NCI-H345 (cell line): ENCODE measurements around the gene SP140L.
"Not testable (repeated sequence)": the region's sequence is repeated elsewhere in the genome, so short reads cannot be mapped to it uniquely, and the experiment has no call there.

Experiments
- DNase-seq: peaks from one replicate; lab custom pipeline; 2025; lab: John Stamatoyannopoulos, UW

Gene SP140L

GRCh38 chr2:230323385-230324106, 3.4 kb upstream of the SP140L start:
- DNase-seq = no peak

- DNase-seq = no peak
These were observed 2.5 kb upstream of the SP140L start for GRCh38 chr2:230324503-230324902.

- DNase-seq = no peak
These were observed 1.4 kb upstream of the SP140L start for GRCh38 chr2:230325316-230326243.

- DNase-seq = no peak
These were observed 593 bp downstream of the SP140L start for GRCh38 chr2:230327418-230328154.

- DNase-seq = no peak
These were observed 1.1 kb downstream of the SP140L start for GRCh38 chr2:230328155-230328458.

- no peak for DNase-seq
These were observed 3.1 kb downstream of the SP140L start for GRCh38 chr2:230329946-230330605.

- no peak for DNase-seq
These were observed 3.7 kb downstream of the SP140L start for GRCh38 chr2:230330725-230331124.

GRCh38 chr2:230335461-230335863, 8.5 kb downstream of the SP140L start:
- DNase-seq = no peak

GRCh38 chr2:230335864-230336506, 9.0 kb downstream of the SP140L start:
- DNase-seq = no peak

GRCh38 chr2:230341936-230342528, 15.0 kb downstream of the SP140L start:
- not testable (repeated sequence) for DNase-seq

- DNase-seq = not testable (repeated sequence)
These were observed 16.1 kb downstream of the SP140L start for GRCh38 chr2:230343041-230343624.

- no peak for DNase-seq
These were observed 16.8 kb downstream of the SP140L start for GRCh38 chr2:230343747-230344146.

- no peak for DNase-seq
These were observed 19.5 kb downstream of the SP140L start for GRCh38 chr2:230346465-230346864.

- no peak for DNase-seq
These were observed 20.0 kb downstream of the SP140L start for GRCh38 chr2:230346921-230347533.

- DNase-seq = no peak
These were observed 20.8 kb downstream of the SP140L start for GRCh38 chr2:230347659-230348305.

- no peak for DNase-seq
These were observed 21.8 kb downstream of the SP140L start for GRCh38 chr2:230348787-230349186.

- no peak for DNase-seq
These were observed 29.1 kb downstream of the SP140L start for GRCh38 chr2:230356084-230356483.

GRCh38 chr2:230358305-230358704, 31.3 kb downstream of the SP140L start:
- no peak for DNase-seq

- DNase-seq = no peak
These were observed 33.0 kb downstream of the SP140L start for GRCh38 chr2:230360028-230360427.
